ENCODE data around the gene TFF2.

Gene TFF2

GRCh38 chr21:42350927-42351426 lies at the start of gene TFF2:
Gene TFF2, minus strand, starts transcription at chr21:42350994. Its CDS starts 37 bp downstream, at chr21:42350957.
- no peak for DNase-seq

- DNase-seq, result no peak
Observed at GRCh38 chr21:42400525-42400924, 49.7 kb upstream of the TFF2 start.

GRCh38 chr21:42398436-42399028 lies 47.7 kb upstream of the TFF2 start:
- no peak for DNase-seq

- DNase-seq, result no peak
Observed at GRCh38 chr21:42397746-42398394, 47.1 kb upstream of the TFF2 start.

GRCh38 chr21:42396799-42397745 lies 46.3 kb upstream of the TFF2 start:
- DNase-seq, result no peak

- no peak for DNase-seq
Observed at GRCh38 chr21:42395905-42396651, 45.3 kb upstream of the TFF2 start, which contains the start of gene TMPRSS3. Gene TMPRSS3, minus strand, starts transcription at chr21:42396052. Its CDS starts 635 bp downstream, at chr21:42395417.

- DNase-seq, result no peak
Observed at GRCh38 chr21:42395302-42395701, 44.5 kb upstream of the TFF2 start.

- no peak for DNase-seq
Observed at GRCh38 chr21:42393443-42393950, 42.7 kb upstream of the TFF2 start.

- no peak for DNase-seq
Observed at GRCh38 chr21:42392731-42393442, 42.1 kb upstream of the TFF2 start.

GRCh38 chr21:42391297-42391696 lies 40.5 kb upstream of the TFF2 start:
- DNase-seq, result no peak

GRCh38 chr21:42390696-42391095 lies 39.9 kb upstream of the TFF2 start:
- no peak for DNase-seq

- no peak for DNase-seq
Observed at GRCh38 chr21:42390193-42390592, 39.4 kb upstream of the TFF2 start.

- no peak for DNase-seq
Observed at GRCh38 chr21:42389449-42389835, 38.6 kb upstream of the TFF2 start.

- no peak for DNase-seq
Observed at GRCh38 chr21:42388740-42389448, 38.1 kb upstream of the TFF2 start.

GRCh38 chr21:42387843-42388340 lies 37.1 kb upstream of the TFF2 start:
- DNase-seq, result no peak

GRCh38 chr21:42387164-42387563 lies 36.4 kb upstream of the TFF2 start:
- DNase-seq, result no peak

GRCh38 chr21:42386034-42386591 lies 35.3 kb upstream of the TFF2 start:
- no peak for DNase-seq

- DNase-seq, result no peak
Observed at GRCh38 chr21:42385619-42386018, 34.8 kb upstream of the TFF2 start.

GRCh38 chr21:42384989-42385388 lies 34.2 kb upstream of the TFF2 start:
- no peak for DNase-seq

GRCh38 chr21:42384156-42384945 lies 33.6 kb upstream of the TFF2 start:
- no peak for DNase-seq

Data from activated T-cell treated with anti-CD3 and anti-CD28 coated beads for 4 hours (primary cell).